Cardiac muscle cell (in vitro differentiated cells and primary cell): ENCODE data around the gene TSC22D1. TPM values are rescaled to one million over a fixed set of nuclear protein-coding genes. Genes with fewer than 3 reads are reported as not detected.

ENCODE experiments used
- DNase-seq, 2 donors: peaks; one replicate each; pipeline versions ENCODE4 v3.0.0 to v3.0.0-alpha.2; 2010 to 2017; ENCODE audit warnings: low read depth in 1 of 2, low spot score in 1 of 2
- H3K27ac ChIP-seq: fragments of 200-600 bp; sonication (generic); 2 replicates; pipeline ENCODE4 v1.5.1; 2016
- H3K27me3 ChIP-seq: fragments of 200-600 bp; sonication (generic); 2 replicates; pipeline ENCODE4 v1.6.0; 2016; ENCODE audit warnings: control low read depth
- H3K36me3 ChIP-seq: fragments of 200-600 bp; sonication (generic); 2 replicates; pipeline ENCODE4 v1.5.1; 2016; ENCODE audit warnings: control low read depth
- H3K4me1 ChIP-seq: fragments of 200-600 bp; sonication (generic); 2 replicates; pipeline ENCODE4 v1.8.1; 2017; ENCODE audit warnings: low read depth, mild to moderate bottlenecking, mixed run types
- H3K4me3 ChIP-seq: fragments of 200-600 bp; sonication (generic); 2 replicates; pipeline ENCODE4 v1.5.1; 2016; ENCODE audit warnings: mild to moderate bottlenecking
- H3K9me3 ChIP-seq: fragments of 200-600 bp; sonication (generic); 2 replicates; pipeline ENCODE4 v1.5.1; 2017; ENCODE audit warnings: low read depth, mild to moderate bottlenecking, control low read depth
- CTCF ChIP-seq: IDR thresholded peaks from 2 replicates; pipeline ENCODE4 v1.5.1; 2012; ENCODE audit warnings: low read depth, mild to moderate bottlenecking, low read length
- polyA plus RNA-seq: library from polyadenylated mRNA; unstranded; fragments of >200 nt; fragmentation: Nextera tagmentation; extraction: Ambion mirVana; gene quantifications from 2 replicates; pipeline ENCODE4 v1.2.1, GENCODE V29; 2016
- total RNA-seq: library from RNA; depleted of rRNA; stranded (reverse); fragments of >200 nt; gene quantifications from 2 replicates; pipeline ENCODE4 v1.2.3, GENCODE V29; 2016

The TSC22D1 gene
- total and polyA plus RNA-seq, 2 experiments from 2014 or later, result 226 to 455 TPM

GRCh38 chr13:44448373-44448772 is 127.8 kb downstream of the TSC22D1 start:
- TF ChIP-seq CTCF, result no peak
- H3K9me3 ChIP-seq, result no peaks in the 10 kb centered on the region
- no peak for DNase-seq
- no peaks in the 10 kb centered on the region for H3K4me1 ChIP-seq
- no peak overlapping the region for H3K27ac ChIP-seq
- no peaks in the 10 kb centered on the region for H3K36me3 ChIP-seq
- H3K4me3 ChIP-seq, result no peak overlapping the region
- no peaks in the 10 kb centered on the region for H3K27me3 ChIP-seq

GRCh38 chr13:44447783-44448321 is 128.3 kb downstream of the TSC22D1 start:
- H3K9me3 ChIP-seq, result no peaks in the 10 kb centered on the region
- H3K4me1 ChIP-seq, result no peaks in the 10 kb centered on the region
- no peak overlapping the region for H3K27ac ChIP-seq
- no peak for TF ChIP-seq CTCF
- no peaks in the 10 kb centered on the region for H3K36me3 ChIP-seq
- no peak overlapping the region for H3K4me3 ChIP-seq
- no peaks in the 10 kb centered on the region for H3K27me3 ChIP-seq
- no peak for DNase-seq

GRCh38 chr13:44440046-44440608 is 136.0 kb downstream of the TSC22D1 start:
- Histone ChIP-seq H3K9me3 (no peaks in the 10 kb centered on the region), H3K4me3 (no peak overlapping the region), H3K27me3 (no peaks in the 10 kb centered on the region), H3K27ac (peak overlapping the region; percentile 91), H3K36me3 (no peaks in the 10 kb centered on the region), H3K4me1 (peaks cover 43% of the 10 kb centered on the region)
- no peak for DNase-seq
- TF ChIP-seq CTCF, result no peak

- H3K9me3 ChIP-seq, result no peaks in the 10 kb centered on the region
- H3K27ac ChIP-seq, result peak overlapping the region; percentile 91
- peak in 1 of 2 donors; percentile 71 for DNase-seq
- H3K4me1 ChIP-seq, result peaks cover 43% of the 10 kb centered on the region
- no peak for TF ChIP-seq CTCF
- H3K4me3 ChIP-seq, result no peak overlapping the region
- no peaks in the 10 kb centered on the region for H3K27me3 ChIP-seq
- H3K36me3 ChIP-seq, result peaks cover 4% of the 10 kb centered on the region
Observed at GRCh38 chr13:44439452-44440024, 136.6 kb downstream of the TSC22D1 start.

- Histone ChIP-seq H3K27ac (peak overlapping the region; percentile 20), H3K36me3 (peaks cover 18% of the 10 kb centered on the region), H3K9me3 (no peaks in the 10 kb centered on the region), H3K4me1 (peaks cover 53% of the 10 kb centered on the region), H3K4me3 (no peak overlapping the region), H3K27me3 (no peaks in the 10 kb centered on the region)
- no peak for TF ChIP-seq CTCF
- DNase-seq, result no peak
Observed at GRCh38 chr13:44438234-44438579, 137.9 kb downstream of the TSC22D1 start.
